Panc1 (cell line): Measurements from ENCODE around the gene CRYBG1.

Experiments
- CTCF ChIP-seq: fragments of 450-650 bp; IDR thresholded peaks from 2 replicates; pipeline ENCODE4 v1.5.1; 2017; ENCODE audit warnings: mild to moderate bottlenecking
- REST ChIP-seq, 2 experiments: IDR thresholded peaks; 2 replicates each; pipeline ENCODE4 v1.6.1; 2011 to 2012; ENCODE audit warnings: low read depth in 2 of 2, control low read depth in 1 of 2, low read length in 1 of 2, mild to moderate bottlenecking in 1 of 2, moderate library complexity in 1 of 2; ENCODE audit not compliant: insufficient read depth in 1 of 2
- SIN3A ChIP-seq: IDR thresholded peaks from 2 replicates; pipeline ENCODE4 v1.6.1; 2012; ENCODE audit warnings: low read depth, mild to moderate bottlenecking, low read length, moderate library complexity, borderline replicate concordance; ENCODE audit not compliant: insufficient read depth

GRCh38 chr6:106609699-106610098 lies 249.2 kb downstream of the CRYBG1 start:
- TF ChIP-seq SIN3A (no peak), CTCF (peak; percentile 75), REST (IDR thresholded peaks at IDR 0.05; ENCODE audit: insufficient read depth in 1 of 2, low read depth in 2 of 2, low read length in 1 of 2) (no peak)
